ENCODE results near the gene TEX14. TPM values are rescaled to one million over a fixed set of nuclear protein-coding genes. Genes with fewer than 3 reads are reported as not detected.

Gene TEX14
- total RNA-seq, 1 experiment from 2014 or later, result 0.55 TPM

- H3K4me1 ChIP-seq (replicated peaks; ENCODE audit: insufficient read depth), result no peaks in the 10 kb centered on the region
- no peaks in the 10 kb centered on the region for H3K9me2 ChIP-seq (ENCODE audit: insufficient read depth)
- H3K36me3 ChIP-seq (ENCODE audit: low read depth), result no peaks in the 10 kb centered on the region
- H3K4me2 ChIP-seq, result no peak overlapping the region
- no peak overlapping the region for H2AFZ ChIP-seq
- H3K27me3 ChIP-seq (ENCODE audit: insufficient read depth, low read depth), result peaks cover 21% of the 10 kb centered on the region
- BruUV-seq (replicated peaks), result no TSS peak
- TF ChIP-seq CTCF (conservative IDR thresholded peaks at IDR 0.05) (no peak), EZH2 (IDR thresholded peaks at IDR 0.05; ENCODE audit: low read depth) (no peak)
- intact Hi-C loops (cut with micrococcal nuclease; ENCODE audit: unreplicated experiment), result no loop called here
- no peaks in the 10 kb centered on the region for H4K20me1 ChIP-seq (ENCODE audit: insufficient read depth)
- H3K4me3 ChIP-seq, result no peak overlapping the region
- CTCF ChIA-PET, result interaction anchor here (0.6 kb wide), 1 partner anchor 187 kb away, joined by 7 read pairs; no protein-coding TSS in a partner anchor
- no peak overlapping the region for H3K27ac ChIP-seq
- H3K9me3 ChIP-seq (ENCODE audit: insufficient read depth, low read depth), result no peaks in the 10 kb centered on the region
- no peaks in the 10 kb centered on the region for H3F3A ChIP-seq (ENCODE audit: insufficient read depth, low read depth)
- H3K79me2 ChIP-seq (ENCODE audit: low read depth), result no peaks in the 10 kb centered on the region
- POLR2A ChIA-PET (ENCODE audit: unreplicated experiment), result interaction anchor here (0.6 kb wide), 1 partner anchor 104 kb away, joined by 7 read pairs; no protein-coding TSS in a partner anchor
- DNase-seq, result no peak
These were observed 163.4 kb downstream of the TEX14 start for GRCh38 chr17:58528443-58528842.

GRCh38 chr17:58527949-58528348 lies 163.9 kb downstream of the TEX14 start:
- BruUV-seq (replicated peaks), result no TSS peak
- CTCF ChIA-PET, result interaction anchor here (0.5 to 0.6 kb wide), 2 partner anchors 8 to 188 kb away, joined by 3 to 7 read pairs; no protein-coding TSS in a partner anchor

GRCh38 chr17:58527306-58527705 lies 164.5 kb downstream of the TEX14 start:
- DNase-seq, result peak in 1 of 2 experiments; percentile 27
- H3K4me2 ChIP-seq, result no peak overlapping the region
- TF ChIP-seq EZH2 (IDR thresholded peaks at IDR 0.05; ENCODE audit: low read depth) (no peak), CTCF (conservative IDR thresholded peaks at IDR 0.05) (no peak; the same call in 1 of the 2 replicates)
- CTCF ChIA-PET, result interaction anchor here (0.5 kb wide), 1 partner anchor 8 kb away, joined by 3 read pairs; no protein-coding TSS in a partner anchor
- no peaks in the 10 kb centered on the region for H3F3A ChIP-seq (ENCODE audit: insufficient read depth, low read depth)
- no peaks in the 10 kb centered on the region for H4K20me1 ChIP-seq (ENCODE audit: insufficient read depth)
- intact Hi-C loops (cut with micrococcal nuclease; ENCODE audit: unreplicated experiment), result no loop called here
- no peak overlapping the region for H3K4me3 ChIP-seq
- peaks cover 14% of the 10 kb centered on the region for H3K27me3 ChIP-seq (ENCODE audit: insufficient read depth, low read depth)
- POLR2A ChIA-PET (ENCODE audit: unreplicated experiment), result no interaction called here
- H3K9me3 ChIP-seq (ENCODE audit: insufficient read depth, low read depth), result no peaks in the 10 kb centered on the region
- BruUV-seq (replicated peaks), result no TSS peak
- no peak overlapping the region for H3K27ac ChIP-seq
- no peaks in the 10 kb centered on the region for H3K4me1 ChIP-seq (replicated peaks; ENCODE audit: insufficient read depth)
- H3K9me2 ChIP-seq (ENCODE audit: insufficient read depth), result no peaks in the 10 kb centered on the region
- no peaks in the 10 kb centered on the region for H3K79me2 ChIP-seq (ENCODE audit: low read depth)
- H3K36me3 ChIP-seq (ENCODE audit: low read depth), result no peaks in the 10 kb centered on the region
- H2AFZ ChIP-seq, result no peak overlapping the region

More at GRCh38 chr17:58527949-58528348, 163.9 kb downstream of the TEX14 start:
- Histone ChIP-seq H3K4me1 (replicated peaks; ENCODE audit: insufficient read depth) (no peaks in the 10 kb centered on the region), H3K79me2 (ENCODE audit: low read depth) (no peaks in the 10 kb centered on the region), H3K9me3 (ENCODE audit: insufficient read depth, low read depth) (no peaks in the 10 kb centered on the region), H3K4me3 (no peak overlapping the region), H3K27ac (no peak overlapping the region), H2AFZ (no peak overlapping the region), H3K27me3 (ENCODE audit: insufficient read depth, low read depth) (peaks cover 21% of the 10 kb centered on the region), H3K9me2 (ENCODE audit: insufficient read depth) (no peaks in the 10 kb centered on the region), H3F3A (ENCODE audit: insufficient read depth, low read depth) (no peaks in the 10 kb centered on the region), H3K4me2 (no peak overlapping the region), H3K36me3 (ENCODE audit: low read depth) (no peaks in the 10 kb centered on the region), H4K20me1 (ENCODE audit: insufficient read depth) (no peaks in the 10 kb centered on the region)
- intact Hi-C loops (cut with micrococcal nuclease; ENCODE audit: unreplicated experiment), result no loop called here
- no peak for DNase-seq
- no peak for TF ChIP-seq CTCF (conservative IDR thresholded peaks at IDR 0.05)
- no peak for TF ChIP-seq EZH2 (IDR thresholded peaks at IDR 0.05; ENCODE audit: low read depth)
- POLR2A ChIA-PET (ENCODE audit: unreplicated experiment), result no interaction called here

All from PC-9 (cell line).